ENCODE results near the gene THEMIS. TPM values are rescaled to one million over a fixed set of nuclear protein-coding genes. Genes with fewer than 3 reads are reported as not detected.

The THEMIS gene
- total and polyA plus RNA-seq, 10 of the 15 experiments (the other 5 are each of a cell fraction or from before 2014, with no cell fraction given), result 0.06 to 1.5 (median 0.08) TPM; not detected in 6

- no peak for TF ChIP-seq CUX1 (IDR thresholded peaks at IDR 0.05; ENCODE audit: insufficient replicate concordance, low read depth, low read length)
- no peak for TF ChIP-seq EP300 (IDR thresholded peaks at IDR 0.05; ENCODE audit: borderline replicate concordance in 1 of 2, control insufficient read depth in 1 of 2, low read depth in 2 of 2, low read length in 2 of 2)
- TF ChIP-seq HDGF (IDR thresholded peaks at IDR 0.05), result no peak
Measured at GRCh38 chr6:127816643-127817042, 84.2 kb downstream of the THEMIS start (continued).

GRCh38 chr6:127813699-127814027, 87.2 kb downstream of the THEMIS start:
- in situ Hi-C loops (cut with MboI), result no loop called here
- Histone ChIP-seq H2AFZ (ENCODE audit: control insufficient read depth, low read depth, low read length) (no peak overlapping the region), H3K4me2 (ENCODE audit: control insufficient read depth, insufficient read depth) (no peak overlapping the region), H3K9ac (ENCODE audit: control insufficient read depth, insufficient read depth, low read length) (no peak overlapping the region), H3K4me1 (ENCODE audit: control insufficient read depth, insufficient read depth, low read length) (no peaks in the 10 kb centered on the region), H3K36me3 (ENCODE audit: control insufficient read depth in 2 of 2, insufficient read depth in 2 of 2, low read length in 1 of 2) (no peaks in the 10 kb centered on the region), H3K9me3 (replicated peaks; ENCODE audit: control insufficient read depth, insufficient read depth, low read length) (no peaks in the 10 kb centered on the region), H3K27me3 (replicated peaks in 1 of 2; ENCODE audit: control insufficient read depth in 2 of 2, insufficient read depth in 2 of 2, low read length in 1 of 2) (no peaks in the 10 kb centered on the region), H3K27ac (ENCODE audit: control insufficient read depth, insufficient read depth) (no peak overlapping the region), H4K20me1 (ENCODE audit: control insufficient read depth, insufficient read depth) (no peaks in the 10 kb centered on the region), H3K4me3 (no peak overlapping the region), H3K79me2 (ENCODE audit: control insufficient read depth, insufficient read depth, low read length) (no peaks in the 10 kb centered on the region)
- SMC1A ChIA-PET (ENCODE audit: uncharacterized antibody, unreplicated experiment), result no interaction called here
- intact Hi-C loops (cut with micrococcal nuclease; ENCODE audit: unreplicated experiment), result no loop called here
- CTCF ChIA-PET, result no interaction called here
- no peak for FAIRE-seq
- WGBS (ENCODE audit: insufficient coverage, insufficient replicate concordance, low lambda C conversion rate, missing lambda C conversion rate), result 43% methylated on average over 5 of the region's 5 CpGs
- RAD21 ChIA-PET (ENCODE audit: unreplicated experiment), result no interaction called here
- BruUV-seq (replicated peaks), result no TSS peak
- ATAC-seq, result no peak
- POLR2A ChIA-PET, result no interaction called here
- no peak for DNase-seq (ENCODE audit: low read depth, low spot score)
- TF ChIP-seq HDAC6 (IDR thresholded peaks at IDR 0.05; ENCODE audit: unreplicated experiment) (no peak), BMI1 (IDR thresholded peaks at IDR 0.05; ENCODE audit: borderline replicate concordance) (no peak), WRNIP1 (IDR thresholded peaks at IDR 0.05; ENCODE audit: borderline replicate concordance, low read depth, low read length) (no peak), GABPA (IDR thresholded peaks at IDR 0.05; ENCODE audit: low read depth) (no peak), FOS (IDR thresholded peaks at IDR 0.05; ENCODE audit: borderline replicate concordance, extremely low read depth, insufficient read length) (no peak), MLLT1 (IDR thresholded peaks at IDR 0.05) (no peak), CBX5 (IDR thresholded peaks at IDR 0.05; ENCODE audit: low read depth) (no peak), FOXK2 (IDR thresholded peaks at IDR 0.05) (no peak), USF1 (IDR thresholded peaks at IDR 0.05; ENCODE audit: borderline replicate concordance, extremely low read length, insufficient read depth, low read depth, low read length) (no peak), NR2F1 (conservative IDR thresholded peaks at IDR 0.05) (no peak), MEF2A (IDR thresholded peaks at IDR 0.05; ENCODE audit: insufficient read depth, low read depth, low read length) (no peak), NBN (IDR thresholded peaks at IDR 0.05) (no peak), CEBPB (IDR thresholded peaks at IDR 0.05; ENCODE audit: borderline replicate concordance in 1 of 2, low read depth in 2 of 2, low read length in 2 of 2) (no peak), SMARCA5 (IDR thresholded peaks at IDR 0.05) (no peak), JUNB (IDR thresholded peaks at IDR 0.05) (no peak)

All from GM12878 (cell line).